Testis (tissue), 2 donors: Measurements from ENCODE around the gene WNK2.

Experiments
- POLR2A ChIP-seq: fragments of 450-650 bp; IDR thresholded peaks from one replicate; pipeline ENCODE4 v1.6.1; 2017; ENCODE audit warnings: antibody characterized with exemption, mild to moderate bottlenecking, moderate library complexity
- TF ChIP-seq, protein P1 (sequence below), 3 experiments: fragments of 450-650 bp in 2 of 3; fragments of 200-600 bp in 1 of 3; sonication (generic) in 1 of 3; IDR thresholded peaks; one replicate each; pipeline ENCODE4 v1.5.1; 2016 to 2019; ENCODE audit warnings: antibody characterized with exemption in 3 of 3, mild to moderate bottlenecking in 2 of 3, moderate library complexity in 1 of 3

DNA sequence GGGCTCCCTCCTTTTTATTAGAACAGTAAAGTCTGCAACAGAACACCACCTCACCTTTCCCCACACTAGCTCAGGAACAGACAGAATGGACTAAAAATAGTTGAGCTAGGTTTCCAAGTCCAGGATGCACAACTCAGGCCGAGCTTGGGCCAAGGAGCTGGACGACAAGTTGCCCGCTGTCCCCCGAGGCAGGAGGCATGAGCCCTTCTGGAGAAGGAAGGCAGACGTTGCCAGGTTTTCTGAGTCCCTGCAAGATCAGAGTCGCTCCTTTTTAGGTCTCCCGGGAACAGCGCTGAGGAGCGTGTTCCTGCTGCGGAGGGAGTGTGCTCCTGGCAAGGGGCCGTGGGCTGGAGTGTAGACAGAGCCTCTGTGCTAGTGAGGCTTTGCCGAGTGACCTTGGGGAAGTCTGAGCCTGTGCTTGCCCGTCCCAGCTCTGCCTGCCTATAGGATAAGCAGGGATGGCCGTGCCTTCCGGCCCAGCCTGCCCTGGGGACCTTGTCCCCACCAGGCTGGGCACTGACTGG is 121.6 kb downstream of the WNK2 start:
- TF ChIP-seq, protein P1, sequence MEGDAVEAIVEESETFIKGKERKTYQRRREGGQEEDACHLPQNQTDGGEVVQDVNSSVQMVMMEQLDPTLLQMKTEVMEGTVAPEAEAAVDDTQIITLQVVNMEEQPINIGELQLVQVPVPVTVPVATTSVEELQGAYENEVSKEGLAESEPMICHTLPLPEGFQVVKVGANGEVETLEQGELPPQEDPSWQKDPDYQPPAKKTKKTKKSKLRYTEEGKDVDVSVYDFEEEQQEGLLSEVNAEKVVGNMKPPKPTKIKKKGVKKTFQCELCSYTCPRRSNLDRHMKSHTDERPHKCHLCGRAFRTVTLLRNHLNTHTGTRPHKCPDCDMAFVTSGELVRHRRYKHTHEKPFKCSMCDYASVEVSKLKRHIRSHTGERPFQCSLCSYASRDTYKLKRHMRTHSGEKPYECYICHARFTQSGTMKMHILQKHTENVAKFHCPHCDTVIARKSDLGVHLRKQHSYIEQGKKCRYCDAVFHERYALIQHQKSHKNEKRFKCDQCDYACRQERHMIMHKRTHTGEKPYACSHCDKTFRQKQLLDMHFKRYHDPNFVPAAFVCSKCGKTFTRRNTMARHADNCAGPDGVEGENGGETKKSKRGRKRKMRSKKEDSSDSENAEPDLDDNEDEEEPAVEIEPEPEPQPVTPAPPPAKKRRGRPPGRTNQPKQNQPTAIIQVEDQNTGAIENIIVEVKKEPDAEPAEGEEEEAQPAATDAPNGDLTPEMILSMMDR (IDR thresholded peaks at IDR 0.05) = no peak
- no peak for TF ChIP-seq POLR2A
